SK-N-SH (cell line): ENCODE measurements around the gene CELSR1. TPM values are rescaled to one million over a fixed set of nuclear protein-coding genes. Genes with fewer than 3 reads are reported as not detected.
A peak's percentile ranks its signal among the peaks of the same experiment; 100 is the strongest.

Experiments used
- CTCF ChIA-PET: fragments of 300-600, 350-600 bp; formaldehyde crosslinking; extraction: SDS; loops from one replicate; lab custom pipeline; 2021; lab: Yijun Ruan, JAX
- POLR2A ChIA-PET: fragments of 350-600 bp; sonication (Branson Sonifier 250); formaldehyde crosslinking; extraction: SDS; loops from one replicate; lab custom pipeline; 2020; ENCODE audit warnings: antibody characterized with exemption, inconsistent platforms; lab: Yijun Ruan, JAX
- DNase-seq: peaks from one replicate; pipeline ENCODE4 v3.0.0; 2012
- H2AFZ ChIP-seq: fragments of 200-600 bp; sonication (generic); 2 replicates; pipeline ENCODE4 v1.8.1; 2016; ENCODE audit warnings: antibody characterized with exemption, mild to moderate bottlenecking, low read depth
- H3F3A ChIP-seq: fragments of 200-600 bp; sonication (generic); replicated peaks from 2 replicates; pipeline ENCODE3; 2016; ENCODE audit warnings: antibody characterized with exemption, mild to moderate bottlenecking; ENCODE audit not compliant: insufficient read depth
- H3K27ac ChIP-seq, 2 experiments: fragments of 200-500 bp in 1 of 2; fragments of 200-600 bp in 1 of 2; sonication (Bioruptor generic) in 1 of 2; sonication (generic), shearing (Covaris generic) in 1 of 2; 2 replicates each; pipeline versions ENCODE4 v1.5.1 to v1.6.1; 2014 to 2016; ENCODE audit warnings: low read depth in 2 of 2, inconsistent platforms in 1 of 2, low read length in 1 of 2, mild to moderate bottlenecking in 1 of 2, mixed read lengths in 1 of 2
- H3K27me3 ChIP-seq: fragments of 200-600 bp; sonication (generic), shearing (Covaris generic); 2 replicates; pipeline ENCODE4 v1.6.1; 2016; ENCODE audit warnings: mixed run types; ENCODE audit not compliant: insufficient read depth
- H3K36me3 ChIP-seq, 2 experiments: fragments of 200-500 bp in 1 of 2; fragments of 200-600 bp in 1 of 2; sonication (Bioruptor generic) in 1 of 2; sonication (generic) in 1 of 2; replicated peaks in 1 of 2; 2 replicates each; pipeline versions ENCODE3 to v1.5.1; 2014 to 2016; ENCODE audit warnings: low read length in 1 of 2, mild to moderate bottlenecking in 1 of 2; ENCODE audit not compliant: insufficient read depth in 2 of 2, control insufficient read depth in 1 of 2
- H3K4me1 ChIP-seq, 2 experiments: fragments of 200-500 bp in 1 of 2; fragments of 200-600 bp in 1 of 2; sonication (Bioruptor generic) in 1 of 2; sonication (generic), shearing (Covaris generic) in 1 of 2; 2 replicates each; pipeline versions ENCODE4 v1.5.1 to v1.6.1; 2014 to 2016; ENCODE audit warnings: low read depth in 1 of 2, low read length in 1 of 2, mixed run types in 1 of 2; ENCODE audit not compliant: insufficient read depth in 2 of 2, control insufficient read depth in 1 of 2
- H3K4me2 ChIP-seq: fragments of 200-600 bp; sonication (generic), shearing (Covaris generic); 2 replicates; pipeline ENCODE4 v1.6.1; 2017; ENCODE audit warnings: mixed run types
- H3K4me3 ChIP-seq, 2 experiments: fragments of 200-500 bp in 1 of 2; fragments of 200-600 bp in 1 of 2; sonication (Bioruptor generic) in 1 of 2; sonication (generic), shearing (Covaris generic) in 1 of 2; 2 replicates each; pipeline versions ENCODE4 v1.5.1 to v1.8.1; 2014 to 2016; ENCODE audit warnings: low read depth in 2 of 2, inconsistent platforms in 1 of 2, low read length in 1 of 2, mild to moderate bottlenecking in 1 of 2, mixed read lengths in 1 of 2, moderate library complexity in 1 of 2
- H3K79me2 ChIP-seq: fragments of 200-600 bp; sonication (generic); 2 replicates; pipeline ENCODE4 v1.8.1; 2017; ENCODE audit warnings: mild to moderate bottlenecking; ENCODE audit not compliant: insufficient read depth
- H3K9ac ChIP-seq: fragments of 200-600 bp; sonication (generic); 2 replicates; pipeline ENCODE4 v1.6.1; 2017; ENCODE audit warnings: mixed run types
- H3K9me2 ChIP-seq: fragments of 200-600 bp; sonication (generic); 2 replicates; pipeline ENCODE4 v1.6.1; 2017; ENCODE audit warnings: mixed run types
- H3K9me3 ChIP-seq: fragments of 200-600 bp; sonication (generic); 2 replicates; pipeline ENCODE4 v1.6.1; 2017; ENCODE audit warnings: mixed run types, mild to moderate bottlenecking, moderate library complexity
- H4K20me1 ChIP-seq: fragments of 200-600 bp; sonication (generic); 2 replicates; pipeline ENCODE4 v1.6.1; 2017; ENCODE audit warnings: mild to moderate bottlenecking, mixed run types; ENCODE audit not compliant: insufficient read depth
- CHD2 ChIP-seq: fragments of 150-350 bp; IDR thresholded peaks from 2 replicates; pipeline ENCODE4 v1.6.1; 2018; ENCODE audit warnings: low read length; ENCODE audit not compliant: partially characterized antibody
- EP300 ChIP-seq, 2 experiments: IDR thresholded peaks; 2 replicates each; pipeline versions ENCODE4 v1.4.0 to v1.6.1; 2012; ENCODE audit warnings: borderline replicate concordance in 1 of 2, low read depth in 1 of 2, low read length in 1 of 2
- GATA2 ChIP-seq: sonication (generic); formaldehyde crosslinking; IDR thresholded peaks from 2 replicates; pipeline ENCODE4 v1.5.0; 2020; ENCODE audit warnings: mild to moderate bottlenecking, missing genetic modification reagents
- MXI1 ChIP-seq: IDR thresholded peaks from 2 replicates; pipeline ENCODE4 v1.6.1; 2012; ENCODE audit warnings: mild to moderate bottlenecking, low read depth, low read length, improper control_type of control experiment
- RAD21 ChIP-seq: IDR thresholded peaks from 2 replicates; pipeline ENCODE4 v1.6.1; 2012; ENCODE audit warnings: mild to moderate bottlenecking, low read length
- SIN3A ChIP-seq: IDR thresholded peaks from 2 replicates; pipeline ENCODE4 v1.6.1; 2012; ENCODE audit warnings: low read depth, mild to moderate bottlenecking, low read length, moderate library complexity, borderline replicate concordance
- TCF12 ChIP-seq: IDR thresholded peaks from 2 replicates; pipeline ENCODE4 v1.4.0; 2012
- TEAD4 ChIP-seq: IDR thresholded peaks from 2 replicates; pipeline ENCODE4 v1.4.0; 2012; ENCODE audit warnings: mild to moderate bottlenecking, borderline replicate concordance; ENCODE audit not compliant: insufficient read depth
- WGBS: methylation state at CpG from one replicate; pipeline ENCODE4 v1.1.6; 2017; ENCODE audit warnings: low lambda C conversion rate; 5-methylcytosine and 5-hydroxymethylcytosine counted together
- polyA plus RNA-seq, 3 experiments: library from polyadenylated mRNA; depleted of rRNA; stranded (reverse); fragments of >200 nt; gene quantifications; 2 replicates each; pipeline ENCODE4 v1.2.3, GENCODE V29; 2012
- TF ChIP-seq, protein P1 (sequence below): fragments of 200-600 bp; sonication (generic); IDR thresholded peaks from 2 replicates; pipeline ENCODE4 v1.6.1; 2017; ENCODE audit warnings: antibody characterized with exemption, mild to moderate bottlenecking, moderate library complexity
- TF ChIP-seq, protein P2 (sequence below): IDR thresholded peaks from 2 replicates; pipeline ENCODE4 v1.4.0; 2012; ENCODE audit warnings: low read depth, borderline replicate concordance
- TF ChIP-seq, protein P3 (sequence below): IDR thresholded peaks from 2 replicates; pipeline ENCODE4; 2012

The CELSR1 gene
- polyA plus RNA-seq, 1 of the 3 experiments (the other 2 are of a cell fraction) = 5.0 TPM

DNA sequence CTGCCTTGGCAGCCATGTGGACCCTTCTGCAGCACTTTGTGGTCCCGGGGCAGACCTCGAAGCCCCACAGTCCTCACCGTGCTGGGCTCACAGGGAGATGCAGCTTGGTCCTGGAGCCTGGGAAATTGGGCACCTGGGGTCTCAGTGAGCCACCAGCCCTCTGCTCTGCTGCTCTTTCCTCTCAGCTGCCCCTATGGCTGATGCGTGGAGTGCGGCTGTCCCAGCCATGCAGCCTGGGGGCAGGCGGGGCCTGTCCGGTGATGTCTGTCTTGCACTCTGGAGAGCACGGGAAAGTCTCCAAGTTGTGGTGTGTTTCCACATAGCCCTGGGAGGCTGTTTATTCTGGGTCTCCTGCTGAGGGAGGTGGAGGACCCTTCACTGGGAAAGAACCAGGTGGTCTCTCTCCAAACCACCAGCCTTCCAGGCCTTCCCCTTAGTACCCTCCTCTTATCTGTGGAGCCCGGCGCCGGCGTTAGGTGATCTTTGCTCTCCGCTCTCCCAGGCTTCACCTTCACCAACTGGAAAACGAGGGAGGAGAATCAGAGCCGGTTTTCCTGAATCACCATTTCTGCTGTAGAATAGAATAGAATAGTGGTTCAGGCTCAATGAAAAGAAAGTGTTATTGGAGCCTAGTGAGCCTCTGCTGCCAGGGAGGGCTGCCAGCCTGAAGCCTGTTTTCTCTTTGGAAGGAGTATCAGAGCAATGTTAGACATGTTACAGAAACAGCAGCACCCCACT lies 41.6 kb upstream of the CELSR1 start:
- no peaks in the 10 kb centered on the region for H3K9me3 ChIP-seq
- 94% methylated on average over 12 of the region's 15 CpGs for WGBS
- no peaks in the 10 kb centered on the region for H3K36me3 ChIP-seq
- H3K4me3 ChIP-seq = peak overlapping the region in 1 of 2 experiments; percentile 0; a peak in 1 of 4 replicates
- H4K20me1 ChIP-seq = no peaks in the 10 kb centered on the region
- ChIA-PET POLR2A (interaction anchor here (0.5 kb wide), 1 partner anchor 113 kb away, joined by 3 read pairs; no protein-coding TSS in a partner anchor), CTCF (interaction anchor here (1.2 kb wide), 1 partner anchor 15 kb away, joined by 4 read pairs; no protein-coding TSS in a partner anchor)
- peak; percentile 75 for DNase-seq
- peaks cover 0 to 46% of the 10 kb centered on the region in 2 experiments; a peak in 3 of 4 replicates for H3K4me1 ChIP-seq
- H3F3A ChIP-seq = peaks cover 4% of the 10 kb centered on the region
- no peaks in the 10 kb centered on the region for H3K27me3 ChIP-seq
- H3K27ac ChIP-seq = peak overlapping the region in 1 of 2 experiments; percentile 76; a peak in 2 of 4 replicates
- no peaks in the 10 kb centered on the region for H3K9me2 ChIP-seq
- no peak overlapping the region for H2AFZ ChIP-seq
- no peak overlapping the region for H3K9ac ChIP-seq
- peak; percentile 40; the same call in 1 of the 2 replicates for TF ChIP-seq MXI1
- TF ChIP-seq SIN3A = no peak
- H3K79me2 ChIP-seq = peaks cover 4% of the 10 kb centered on the region
- H3K4me2 ChIP-seq = 0 out of 2 replicates have a peak overlapping the region, but pooled peaks have one; percentile 98

DNA sequence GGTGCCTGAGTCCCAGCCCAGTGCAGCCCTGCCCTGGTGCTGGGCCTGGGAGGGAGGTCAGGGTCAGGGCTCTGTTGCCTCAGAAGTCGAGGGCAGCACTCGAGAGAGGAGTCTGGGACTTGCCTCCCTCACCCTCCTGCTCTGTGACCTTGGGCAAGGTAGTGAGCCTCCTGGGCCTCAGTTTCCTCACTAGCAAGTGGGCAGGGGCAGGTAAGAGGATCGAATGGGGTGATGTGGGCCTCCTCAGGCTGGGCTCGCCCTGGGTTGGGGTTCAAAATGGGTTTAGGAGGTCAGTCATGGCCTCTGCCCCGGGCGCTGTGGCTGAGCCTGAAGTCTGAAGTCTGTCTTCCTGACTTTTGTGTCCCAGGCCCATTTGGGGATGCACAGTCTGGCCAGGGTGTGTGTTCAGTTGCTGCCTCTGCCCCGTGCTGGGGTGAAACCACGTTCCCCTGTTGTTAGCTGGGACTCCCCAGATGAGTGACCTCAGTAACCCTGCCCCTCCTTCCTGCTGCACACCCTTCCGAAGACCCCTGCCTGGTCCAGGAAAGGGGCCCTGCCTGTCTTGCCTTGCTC lies 40.9 kb upstream of the CELSR1 start:
- no peak overlapping the region for H2AFZ ChIP-seq
- ChIA-PET CTCF (interaction anchor here (1.6 kb wide), 1 partner anchor 46 kb away, joined by 3 read pairs; no protein-coding TSS in a partner anchor), POLR2A (interaction anchor here (0.5 kb wide), 1 partner anchor 114 kb away, joined by 3 read pairs; no protein-coding TSS in a partner anchor)
- H3K27me3 ChIP-seq = no peaks in the 10 kb centered on the region
- peak overlapping the region in 1 of 2 experiments; percentile 76; a peak in 2 of 4 replicates for H3K27ac ChIP-seq
- H3K4me1 ChIP-seq = peaks cover 0 to 46% of the 10 kb centered on the region in 2 experiments; a peak in 3 of 4 replicates
- H4K20me1 ChIP-seq = no peaks in the 10 kb centered on the region
- DNase-seq = no peak
- no peak overlapping the region for H3K9ac ChIP-seq
- H3K36me3 ChIP-seq = no peaks in the 10 kb centered on the region
- 87% methylated on average over 4 of the region's 9 CpGs for WGBS
- peaks cover 4% of the 10 kb centered on the region for H3F3A ChIP-seq
- H3K4me2 ChIP-seq = peak overlapping the region; percentile 98
- H3K4me3 ChIP-seq = peak overlapping the region in 1 of 2 experiments; percentile 76; a peak in 3 of 4 replicates
- no peaks in the 10 kb centered on the region for H3K9me3 ChIP-seq
- H3K79me2 ChIP-seq = peaks cover 4% of the 10 kb centered on the region
- TF ChIP-seq TCF12 (no peak), GATA2 (CRISPR knock-in tag) (no peak), EP300 (IDR thresholded peaks at IDR 0.05; ENCODE audit: borderline replicate concordance in 1 of 2, low read depth in 1 of 2, low read length in 1 of 2) (no peak), TEAD4 (no peak), RAD21 (no peak), CHD2 (no peak)
- TF ChIP-seq, protein P1, sequence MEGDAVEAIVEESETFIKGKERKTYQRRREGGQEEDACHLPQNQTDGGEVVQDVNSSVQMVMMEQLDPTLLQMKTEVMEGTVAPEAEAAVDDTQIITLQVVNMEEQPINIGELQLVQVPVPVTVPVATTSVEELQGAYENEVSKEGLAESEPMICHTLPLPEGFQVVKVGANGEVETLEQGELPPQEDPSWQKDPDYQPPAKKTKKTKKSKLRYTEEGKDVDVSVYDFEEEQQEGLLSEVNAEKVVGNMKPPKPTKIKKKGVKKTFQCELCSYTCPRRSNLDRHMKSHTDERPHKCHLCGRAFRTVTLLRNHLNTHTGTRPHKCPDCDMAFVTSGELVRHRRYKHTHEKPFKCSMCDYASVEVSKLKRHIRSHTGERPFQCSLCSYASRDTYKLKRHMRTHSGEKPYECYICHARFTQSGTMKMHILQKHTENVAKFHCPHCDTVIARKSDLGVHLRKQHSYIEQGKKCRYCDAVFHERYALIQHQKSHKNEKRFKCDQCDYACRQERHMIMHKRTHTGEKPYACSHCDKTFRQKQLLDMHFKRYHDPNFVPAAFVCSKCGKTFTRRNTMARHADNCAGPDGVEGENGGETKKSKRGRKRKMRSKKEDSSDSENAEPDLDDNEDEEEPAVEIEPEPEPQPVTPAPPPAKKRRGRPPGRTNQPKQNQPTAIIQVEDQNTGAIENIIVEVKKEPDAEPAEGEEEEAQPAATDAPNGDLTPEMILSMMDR = no peak
- TF ChIP-seq, protein P2, sequence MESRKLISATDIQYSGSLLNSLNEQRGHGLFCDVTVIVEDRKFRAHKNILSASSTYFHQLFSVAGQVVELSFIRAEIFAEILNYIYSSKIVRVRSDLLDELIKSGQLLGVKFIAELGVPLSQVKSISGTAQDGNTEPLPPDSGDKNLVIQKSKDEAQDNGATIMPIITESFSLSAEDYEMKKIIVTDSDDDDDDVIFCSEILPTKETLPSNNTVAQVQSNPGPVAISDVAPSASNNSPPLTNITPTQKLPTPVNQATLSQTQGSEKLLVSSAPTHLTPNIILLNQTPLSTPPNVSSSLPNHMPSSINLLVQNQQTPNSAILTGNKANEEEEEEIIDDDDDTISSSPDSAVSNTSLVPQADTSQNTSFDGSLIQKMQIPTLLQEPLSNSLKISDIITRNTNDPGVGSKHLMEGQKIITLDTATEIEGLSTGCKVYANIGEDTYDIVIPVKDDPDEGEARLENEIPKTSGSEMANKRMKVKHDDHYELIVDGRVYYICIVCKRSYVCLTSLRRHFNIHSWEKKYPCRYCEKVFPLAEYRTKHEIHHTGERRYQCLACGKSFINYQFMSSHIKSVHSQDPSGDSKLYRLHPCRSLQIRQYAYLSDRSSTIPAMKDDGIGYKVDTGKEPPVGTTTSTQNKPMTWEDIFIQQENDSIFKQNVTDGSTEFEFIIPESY = no peak
- TF ChIP-seq, protein P3, sequence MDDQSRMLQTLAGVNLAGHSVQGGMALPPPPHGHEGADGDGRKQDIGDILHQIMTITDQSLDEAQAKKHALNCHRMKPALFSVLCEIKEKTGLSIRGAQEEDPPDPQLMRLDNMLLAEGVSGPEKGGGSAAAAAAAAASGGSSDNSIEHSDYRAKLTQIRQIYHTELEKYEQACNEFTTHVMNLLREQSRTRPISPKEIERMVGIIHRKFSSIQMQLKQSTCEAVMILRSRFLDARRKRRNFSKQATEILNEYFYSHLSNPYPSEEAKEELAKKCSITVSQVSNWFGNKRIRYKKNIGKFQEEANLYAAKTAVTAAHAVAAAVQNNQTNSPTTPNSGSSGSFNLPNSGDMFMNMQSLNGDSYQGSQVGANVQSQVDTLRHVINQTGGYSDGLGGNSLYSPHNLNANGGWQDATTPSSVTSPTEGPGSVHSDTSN = no peak
- H3K9me2 ChIP-seq = no peaks in the 10 kb centered on the region
